ENCODE measurements around the gene PTPN23. TPM values are rescaled to one million over a fixed set of nuclear protein-coding genes. Genes with fewer than 3 reads are reported as not detected.

PTPN23 gene
- total and polyA plus RNA-seq, 2 experiments from 2014 or later = 11.9 to 20.5 TPM

GRCh38 chr3:47414161-47414564 is 33.3 kb downstream of the PTPN23 start:
- H3K27ac ChIP-seq = peak overlapping the region; percentile 48
- H3K4me1 ChIP-seq (ENCODE audit: insufficient read depth) = no peaks in the 10 kb centered on the region
- no peaks in the 10 kb centered on the region for H3K36me3 ChIP-seq (replicated peaks; ENCODE audit: insufficient read depth, low read depth)
- H3K4me3 ChIP-seq = no peak overlapping the region
- no peaks in the 10 kb centered on the region for H3K9me2 ChIP-seq (replicated peaks; ENCODE audit: insufficient read depth)
- 50% methylated on average over 3 of the region's 3 CpGs for WGBS (ENCODE audit: low lambda C conversion rate, missing lambda C conversion rate)
- H4K20me1 ChIP-seq (ENCODE audit: insufficient read depth, poor library complexity, severe bottlenecking) = no peaks in the 10 kb centered on the region
- H3K9me3 ChIP-seq (ENCODE audit: low read depth) = no peaks in the 10 kb centered on the region
- H3K4me2 ChIP-seq = no peak overlapping the region
- no peak for DNase-seq (ENCODE audit: low spot score)
- no peaks in the 10 kb centered on the region for H3K27me3 ChIP-seq
- TF ChIP-seq EZH2phosphoT487 (IDR thresholded peaks at IDR 0.05; ENCODE audit: low read depth, severe bottlenecking, unreplicated experiment) (no peak), CTCF (IDR thresholded peaks at IDR 0.05; ENCODE audit: poor library complexity) (no peak), EZH2 (IDR thresholded peaks at IDR 0.05; ENCODE audit: borderline replicate concordance) (no peak)
- H2AFZ ChIP-seq = no peak overlapping the region
- H3K79me2 ChIP-seq = no peaks in the 10 kb centered on the region

GRCh38 chr3:47414666-47415587 is 34.1 kb downstream of the PTPN23 start:
- no peak for TF ChIP-seq CTCF (IDR thresholded peaks at IDR 0.05; ENCODE audit: poor library complexity)
- no peak for TF ChIP-seq EZH2phosphoT487 (IDR thresholded peaks at IDR 0.05; ENCODE audit: low read depth, severe bottlenecking, unreplicated experiment)
- no peak for TF ChIP-seq EZH2 (IDR thresholded peaks at IDR 0.05; ENCODE audit: borderline replicate concordance)

GRCh38 chr3:47416041-47416440 is 35.2 kb downstream of the PTPN23 start:
- Histone ChIP-seq H2AFZ (no peak overlapping the region), H3K36me3 (replicated peaks; ENCODE audit: insufficient read depth, low read depth) (no peaks in the 10 kb centered on the region), H3K4me3 (no peak overlapping the region)

More at GRCh38 chr3:47414666-47415587, 34.1 kb downstream of the PTPN23 start:
- Histone ChIP-seq H3K9me2 (replicated peaks; ENCODE audit: insufficient read depth) (no peaks in the 10 kb centered on the region), H3K9me3 (ENCODE audit: low read depth) (no peaks in the 10 kb centered on the region), H3K36me3 (replicated peaks; ENCODE audit: insufficient read depth, low read depth) (no peaks in the 10 kb centered on the region), H3K79me2 (no peaks in the 10 kb centered on the region), H3K27me3 (no peaks in the 10 kb centered on the region), H3K4me3 (no peak overlapping the region), H2AFZ (no peak overlapping the region), H3K4me2 (no peak overlapping the region), H4K20me1 (ENCODE audit: insufficient read depth, poor library complexity, severe bottlenecking) (no peaks in the 10 kb centered on the region), H3K4me1 (ENCODE audit: insufficient read depth) (no peaks in the 10 kb centered on the region), H3K27ac (peak overlapping the region; percentile 48)
- 92% methylated on average over 16 of the region's 16 CpGs for WGBS (ENCODE audit: low lambda C conversion rate, missing lambda C conversion rate)
- no peak for DNase-seq (ENCODE audit: low spot score)

More at GRCh38 chr3:47416041-47416440, 35.2 kb downstream of the PTPN23 start:
- H3K27me3 ChIP-seq = no peaks in the 10 kb centered on the region
- no peaks in the 10 kb centered on the region for H3K4me1 ChIP-seq (ENCODE audit: insufficient read depth)
- no peaks in the 10 kb centered on the region for H4K20me1 ChIP-seq (ENCODE audit: insufficient read depth, poor library complexity, severe bottlenecking)
- no peaks in the 10 kb centered on the region for H3K9me2 ChIP-seq (replicated peaks; ENCODE audit: insufficient read depth)
- no peak overlapping the region for H3K27ac ChIP-seq
- no peaks in the 10 kb centered on the region for H3K79me2 ChIP-seq
- DNase-seq (ENCODE audit: low spot score) = no peak
- WGBS (ENCODE audit: low lambda C conversion rate, missing lambda C conversion rate) = 88% methylated on average over 9 of the region's 9 CpGs
- no peak for TF ChIP-seq EZH2 (IDR thresholded peaks at IDR 0.05; ENCODE audit: borderline replicate concordance)
- no peak for TF ChIP-seq CTCF (IDR thresholded peaks at IDR 0.05; ENCODE audit: poor library complexity)
- no peak for TF ChIP-seq EZH2phosphoT487 (IDR thresholded peaks at IDR 0.05; ENCODE audit: low read depth, severe bottlenecking, unreplicated experiment)
- H3K4me2 ChIP-seq = no peak overlapping the region
- H3K9me3 ChIP-seq (ENCODE audit: low read depth) = no peaks in the 10 kb centered on the region
